ENCODE results near the gene TDRD10. TPM values are rescaled to one million over a fixed set of nuclear protein-coding genes. Genes with fewer than 3 reads are reported as not detected.

Gene TDRD10
- total and polyA plus RNA-seq, 4 donors = 1.9 to 12.6 (median 7.3) TPM

- peak; percentile 61 to 69 (median 63) for DNase-seq
- Histone ChIP-seq H3K4me3 (no peak overlapping the region), H3K36me3 (ENCODE audit: control insufficient read depth in 4 of 4, insufficient read depth in 4 of 4, low read length in 4 of 4) (peaks cover 6 to 36% (median 16%) of the 10 kb centered on the region in 4 donors), H3K27me3 (ENCODE audit: control insufficient read depth in 3 of 3, insufficient read depth in 3 of 3, low read length in 2 of 3) (no peaks in the 10 kb centered on the region), H3K4me1 (ENCODE audit: control insufficient read depth in 5 of 5, insufficient read depth in 5 of 5, low read length in 5 of 5) (peaks cover 0 to 9% (median 5%) of the 10 kb centered on the region in 5 donors), H3K9me3 (ENCODE audit: control insufficient read depth in 4 of 4, insufficient read depth in 3 of 4, low read length in 3 of 4) (no peaks in the 10 kb centered on the region), H3K9ac (ENCODE audit: insufficient read depth in 1 of 2, low read length in 2 of 2) (no peak overlapping the region), H3K27ac (ENCODE audit: low read depth in 1 of 2, low read length in 1 of 2) (peak overlapping the region in 1 of 2 donors; percentile 6)
- ATAC-seq (ENCODE audit: insufficient read depth, low FRiP score) = no peak
- TF ChIP-seq CTCF (IDR thresholded peaks at IDR 0.05; ENCODE audit: control extremely low read depth, extremely low read depth) = no peak
- 48 to 63% methylated on average over 6 of the region's 6 CpGs for whole genome bisulfite sequencing, 2 donors
These were observed 76.0 kb downstream of the TDRD10 start for GRCh38 chr1:154578058-154578418.

- no peak overlapping the region for H3K9ac ChIP-seq (ENCODE audit: insufficient read depth in 1 of 2, low read length in 2 of 2)
- DNase-seq = no peak
- ATAC-seq (ENCODE audit: insufficient read depth, low FRiP score) = no peak
- peaks cover 14 to 46% (median 25%) of the 10 kb centered on the region in 4 donors for H3K36me3 ChIP-seq (ENCODE audit: control insufficient read depth in 4 of 4, insufficient read depth in 4 of 4, low read length in 4 of 4)
- H3K27ac ChIP-seq (ENCODE audit: low read depth in 1 of 2, low read length in 1 of 2) = no peak overlapping the region
- H3K27me3 ChIP-seq (ENCODE audit: control insufficient read depth in 3 of 3, insufficient read depth in 3 of 3, low read length in 2 of 3) = no peaks in the 10 kb centered on the region
- peaks cover 0 to 16% (median 5%) of the 10 kb centered on the region in 5 donors for H3K4me1 ChIP-seq (ENCODE audit: control insufficient read depth in 5 of 5, insufficient read depth in 5 of 5, low read length in 5 of 5)
- no peak for TF ChIP-seq CTCF (IDR thresholded peaks at IDR 0.05; ENCODE audit: control extremely low read depth, extremely low read depth)
- WGBS, 2 donors = 92% methylated on average over 8 of the region's 8 CpGs
- no peak overlapping the region for H3K4me3 ChIP-seq
- no peaks in the 10 kb centered on the region for H3K9me3 ChIP-seq (ENCODE audit: control insufficient read depth in 4 of 4, insufficient read depth in 3 of 4, low read length in 3 of 4)
These were observed 77.4 kb downstream of the TDRD10 start for GRCh38 chr1:154579374-154579773.

GRCh38 chr1:154581766-154582165, 79.7 kb downstream of the TDRD10 start:
- H3K9me3 ChIP-seq (ENCODE audit: control insufficient read depth in 4 of 4, insufficient read depth in 3 of 4, low read length in 3 of 4) = no peaks in the 10 kb centered on the region
- WGBS, 2 donors = 76 to 83% methylated on average over 3 of the region's 3 CpGs
- no peak for TF ChIP-seq CTCF (IDR thresholded peaks at IDR 0.05; ENCODE audit: control extremely low read depth, extremely low read depth)
- H3K4me1 ChIP-seq (ENCODE audit: control insufficient read depth in 5 of 5, insufficient read depth in 5 of 5, low read length in 5 of 5) = peaks cover 0 to 18% (median 5%) of the 10 kb centered on the region in 5 donors
- ATAC-seq (ENCODE audit: insufficient read depth, low FRiP score) (no peak), DNase-seq (no peak)
- no peak overlapping the region for H3K9ac ChIP-seq (ENCODE audit: insufficient read depth in 1 of 2, low read length in 2 of 2)
- H3K36me3 ChIP-seq (ENCODE audit: control insufficient read depth in 4 of 4, insufficient read depth in 4 of 4, low read length in 4 of 4) = peaks cover 36 to 69% (median 46%) of the 10 kb centered on the region in 4 donors
- H3K27ac ChIP-seq (ENCODE audit: low read depth in 1 of 2, low read length in 1 of 2) = no peak overlapping the region
- H3K4me3 ChIP-seq = no peak overlapping the region
- no peaks in the 10 kb centered on the region for H3K27me3 ChIP-seq (ENCODE audit: control insufficient read depth in 3 of 3, insufficient read depth in 3 of 3, low read length in 2 of 3)

GRCh38 chr1:154582885-154583284, 80.9 kb downstream of the TDRD10 start:
- Histone ChIP-seq H3K9ac (ENCODE audit: insufficient read depth in 1 of 2, low read length in 2 of 2) (no peak overlapping the region), H3K4me3 (no peak overlapping the region), H3K4me1 (ENCODE audit: control insufficient read depth in 5 of 5, insufficient read depth in 5 of 5, low read length in 5 of 5) (peaks cover 0 to 14% (median 3%) of the 10 kb centered on the region in 5 donors), H3K36me3 (ENCODE audit: control insufficient read depth in 4 of 4, insufficient read depth in 4 of 4, low read length in 4 of 4) (peaks cover 44 to 76% (median 55%) of the 10 kb centered on the region in 4 donors), H3K9me3 (ENCODE audit: control insufficient read depth in 4 of 4, insufficient read depth in 3 of 4, low read length in 3 of 4) (no peaks in the 10 kb centered on the region), H3K27me3 (ENCODE audit: control insufficient read depth in 3 of 3, insufficient read depth in 3 of 3, low read length in 2 of 3) (no peaks in the 10 kb centered on the region), H3K27ac (ENCODE audit: low read depth in 1 of 2, low read length in 1 of 2) (no peak overlapping the region)
- ATAC-seq (ENCODE audit: insufficient read depth, low FRiP score) = no peak
- no peak for TF ChIP-seq CTCF (IDR thresholded peaks at IDR 0.05; ENCODE audit: control extremely low read depth, extremely low read depth)
- DNase-seq = no peak
- WGBS, 2 donors = 92 to 93% methylated on average over 6 of the region's 6 CpGs

All from lung (tissue), 12 donors.